BLaER1 treated with 17β-estradiol and CSF1 and Interleukin-3, amounts not matched to agents 10 nM and 100 nM (cell line): ENCODE measurements around the gene MRFAP1L1.
"Not testable (repeated sequence)": the region's sequence is repeated elsewhere in the genome, so short reads cannot be mapped to it uniquely, and the experiment has no call there.

ENCODE experiments used
- H3K27ac ChIP-seq, 11 experiments: shearing (Covaris generic); formaldehyde crosslinking; 2 replicates each; pipeline ENCODE4 v1.8.1; 2022
- H3K27me3 ChIP-seq, 11 experiments: shearing (Covaris generic); formaldehyde crosslinking; 2 replicates each; pipeline ENCODE4 v1.8.1; 2022
- H3K36me3 ChIP-seq, 11 experiments: shearing (Covaris generic); formaldehyde crosslinking; 2 replicates each; pipeline ENCODE4 v1.8.1; 2022
- H3K4me1 ChIP-seq, 10 experiments: shearing (Covaris generic); formaldehyde crosslinking; 2 replicates each; pipeline ENCODE4 v1.8.1; 2022
- H3K4me2 ChIP-seq, 11 experiments: shearing (Covaris generic); formaldehyde crosslinking; 2 replicates each; pipeline ENCODE4 v1.8.1; 2022
- H3K4me3 ChIP-seq, 10 experiments: shearing (Covaris generic); formaldehyde crosslinking; 2 replicates each; pipeline ENCODE4 v1.8.1; 2022
- H3K9ac ChIP-seq, 11 experiments: shearing (Covaris generic); formaldehyde crosslinking; 2 replicates each; pipeline ENCODE4 v1.8.1; 2022
- H3K9me3 ChIP-seq, 11 experiments: shearing (Covaris generic); formaldehyde crosslinking; replicated peaks in 1 of 11; 2 replicates each; pipeline ENCODE4 v1.8.1; 2022
- H4K20me1 ChIP-seq, 11 experiments: shearing (Covaris generic); formaldehyde crosslinking; 2 replicates each; pipeline ENCODE4 v1.8.1; 2022
- Cebpa-rat ChIP-seq, 11 experiments: shearing (Covaris generic); IDR thresholded peaks; 2 replicates each; pipeline ENCODE4 v1.8.1; 2022

The MRFAP1L1 gene

DNA sequence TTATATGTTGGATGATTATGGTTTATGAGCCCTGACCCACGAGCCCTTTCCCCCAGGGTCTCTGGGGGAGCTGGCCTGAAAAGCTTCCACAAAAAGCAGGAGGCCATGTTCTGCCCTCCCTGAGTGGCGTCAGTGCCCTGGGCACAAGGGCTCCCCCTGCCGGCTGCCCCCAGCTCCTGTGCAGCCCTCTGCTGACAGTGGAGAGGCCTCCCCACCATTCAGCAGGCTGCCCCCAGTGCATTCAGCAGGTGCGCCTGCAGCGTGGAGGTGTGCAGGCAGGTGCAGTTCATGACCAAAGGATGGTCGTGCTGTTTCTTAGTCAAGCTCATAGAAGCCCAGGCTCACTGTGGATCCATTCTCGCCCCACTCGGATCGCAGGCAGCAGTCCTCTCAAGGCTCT is 28.5 kb downstream of the MRFAP1L1 start:
- H3K27me3 ChIP-seq: no peaks in the 10 kb centered on the region
- H3K9ac ChIP-seq: no peak overlapping the region
- peaks cover 0 to 15% (median 4%) of the 10 kb centered on the region in 11 experiments; a peak in 9 of 22 replicates for H3K9me3 ChIP-seq
- H3K4me3 ChIP-seq: no peak overlapping the region
- TF ChIP-seq Cebpa-rat (IDR thresholded peaks at IDR 0.05): no peak
- H3K4me2 ChIP-seq: no peak overlapping the region
- peaks cover 10 to 42% (median 29%) of the 10 kb centered on the region in 11 experiments; a peak in 21 of 22 replicates for H3K36me3 ChIP-seq
- H3K4me1 ChIP-seq: peaks cover 17 to 41% (median 34%) of the 10 kb centered on the region in 10 experiments
- H4K20me1 ChIP-seq: peaks cover 12 to 40% (median 18%) of the 10 kb centered on the region in 11 experiments; a peak in 20 of 22 replicates
- H3K27ac ChIP-seq: no peak overlapping the region; a peak in 1 of 22 replicates

DNA sequence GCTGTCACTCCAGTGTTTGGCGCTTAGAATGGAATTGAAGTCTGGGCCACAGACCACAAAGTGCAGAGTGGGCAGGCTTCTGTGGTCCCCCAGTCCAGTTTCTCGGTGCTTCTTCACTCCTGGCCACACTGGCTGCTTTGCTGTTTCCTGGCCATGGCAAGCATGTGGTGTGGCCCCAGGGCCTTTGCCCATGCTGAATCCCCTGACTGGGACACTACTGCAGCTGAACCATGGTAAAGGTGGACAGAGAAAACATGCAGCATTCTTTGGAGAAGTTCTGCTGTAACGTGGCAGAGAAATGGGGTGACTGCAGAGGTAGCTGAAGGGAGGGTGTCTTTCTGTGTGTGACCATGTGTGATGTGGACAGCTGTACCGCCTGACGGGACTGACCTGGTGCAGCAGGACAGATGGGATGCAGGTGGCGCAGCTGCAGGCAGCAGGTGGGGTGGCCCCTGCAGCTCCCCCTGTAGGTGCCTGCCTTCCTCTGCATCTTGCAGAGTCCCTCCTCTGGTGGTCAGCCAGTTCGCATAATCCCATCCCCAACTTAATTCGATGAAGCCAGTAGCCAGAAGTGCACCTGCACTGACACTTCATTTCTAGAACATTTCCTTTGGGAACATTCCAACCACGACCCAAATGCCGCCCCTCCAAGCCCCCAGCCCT is 29.2 kb downstream of the MRFAP1L1 start:
- H3K4me1 ChIP-seq: peaks cover 24 to 48% (median 41%) of the 10 kb centered on the region in 10 experiments
- TF ChIP-seq Cebpa-rat (IDR thresholded peaks at IDR 0.05): no peak
- H3K4me2 ChIP-seq: no peak overlapping the region
- H4K20me1 ChIP-seq: peaks cover 18 to 47% (median 24%) of the 10 kb centered on the region in 11 experiments; a peak in 20 of 22 replicates
- H3K27me3 ChIP-seq: no peaks in the 10 kb centered on the region
- peak overlapping the region in 1 of 11 experiments; percentile 1; a peak in 1 of 22 replicates for H3K27ac ChIP-seq
- no peak overlapping the region for H3K9ac ChIP-seq
- H3K9me3 ChIP-seq: peaks cover 0 to 15% (median 4%) of the 10 kb centered on the region in 11 experiments; a peak in 9 of 22 replicates
- no peak overlapping the region for H3K4me3 ChIP-seq
- peaks cover 10 to 49% (median 33%) of the 10 kb centered on the region in 11 experiments; a peak in 21 of 22 replicates for H3K36me3 ChIP-seq

DNA sequence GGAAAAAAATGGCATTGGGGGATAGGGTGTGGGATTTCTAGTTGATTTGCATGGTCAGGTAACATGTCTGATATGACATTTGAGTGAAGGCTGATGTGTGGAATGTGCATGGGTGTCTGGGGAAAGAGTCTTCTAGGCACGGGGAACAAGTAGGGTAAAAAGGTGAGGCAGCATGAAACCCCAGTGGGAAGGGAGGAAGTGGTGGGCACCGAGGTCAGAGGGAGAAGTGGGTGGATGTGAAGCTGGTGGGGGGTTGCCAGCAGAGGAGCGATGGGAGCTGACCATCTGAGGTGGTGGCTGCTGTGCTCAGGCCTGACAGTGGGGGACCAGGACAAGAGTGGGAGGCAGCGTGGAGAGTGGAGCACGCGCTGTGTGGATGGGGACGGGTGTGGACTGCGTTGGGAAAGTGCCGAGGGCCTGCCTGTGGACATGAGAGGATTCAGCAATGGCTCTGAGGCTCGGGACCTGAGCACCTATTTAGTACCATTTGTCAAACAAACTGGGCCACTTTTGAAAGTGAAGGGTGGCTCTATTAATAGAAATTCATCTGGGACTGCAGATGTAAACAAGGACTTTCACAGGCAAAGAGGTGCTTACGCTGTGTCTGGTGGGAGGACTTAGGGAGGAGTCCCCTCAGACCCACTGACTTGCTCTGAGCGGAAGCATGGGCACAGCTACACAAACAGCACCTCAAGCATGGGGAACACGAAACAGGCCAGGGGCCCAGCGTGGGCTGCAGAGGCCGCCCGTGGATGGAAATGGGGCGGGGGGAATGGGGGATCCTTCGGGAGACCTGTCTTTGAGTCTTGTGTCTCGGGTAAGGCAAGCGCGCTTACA is 32.7 kb downstream of the MRFAP1L1 start:
- Histone ChIP-seq H3K9ac (peak overlapping the region; percentile 79 to 95 (median 90); a peak in 21 of 22 replicates), H3K27ac (peak overlapping the region in 10 of 11 experiments; percentile 9 to 95 (median 91); a peak in 19 of 22 replicates)

DNA sequence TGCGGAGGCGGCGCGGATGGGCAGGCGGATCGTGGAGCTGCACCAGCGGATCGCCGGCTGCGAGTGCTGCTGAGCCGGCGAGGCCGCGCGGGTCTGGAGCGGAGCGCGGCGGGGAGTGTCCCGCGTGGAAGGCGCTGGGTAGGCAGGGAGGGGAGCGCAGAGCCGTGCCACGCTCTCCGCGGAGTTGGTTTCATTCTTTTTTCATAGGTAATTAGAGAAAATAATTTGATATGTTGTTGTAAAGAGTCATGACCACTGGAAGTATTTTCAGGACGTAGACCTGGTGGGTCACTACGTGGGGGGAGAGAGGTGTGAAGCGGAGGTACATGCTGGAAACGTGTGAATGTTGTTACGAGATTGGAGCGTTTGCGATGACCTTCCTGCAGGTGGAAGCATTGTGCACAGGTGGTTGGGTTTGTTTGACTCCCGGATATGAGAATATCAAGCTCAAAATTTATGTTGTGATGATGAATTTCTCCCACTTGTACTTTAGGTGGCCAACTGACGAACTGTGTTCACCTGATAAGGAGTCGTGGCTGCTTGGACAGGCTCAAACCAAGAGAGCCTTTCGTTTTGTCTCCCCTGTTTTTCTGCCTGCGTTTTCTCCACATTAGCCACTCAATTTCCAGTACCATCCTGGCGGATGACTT is 35.0 kb downstream of the MRFAP1L1 start:
- no peak for TF ChIP-seq Cebpa-rat (IDR thresholded peaks at IDR 0.05)
- Histone ChIP-seq H3K4me2 (peak overlapping the region; percentile 86 to 98 (median 96)), H3K27me3 (no peaks in the 10 kb centered on the region), H3K9ac (peak overlapping the region; percentile 79 to 95 (median 90)), H3K9me3 (peaks cover 0 to 16% (median 4%) of the 10 kb centered on the region in 11 experiments; a peak in 11 of 22 replicates), H4K20me1 (peaks cover 25 to 54% (median 33%) of the 10 kb centered on the region in 11 experiments; a peak in 20 of 22 replicates), H3K27ac (peak overlapping the region; percentile 56 to 95 (median 91); a peak in 21 of 22 replicates), H3K36me3 (peaks cover 3 to 43% (median 29%) of the 10 kb centered on the region in 11 experiments; a peak in 18 of 22 replicates), H3K4me1 (peaks cover 32 to 51% (median 46%) of the 10 kb centered on the region in 10 experiments), H3K4me3 (peak overlapping the region; percentile 69 to 86 (median 84))

More for the DNA sequence above, 32.7 kb downstream of the MRFAP1L1 start:
- no peak for TF ChIP-seq Cebpa-rat (IDR thresholded peaks at IDR 0.05)
- Histone ChIP-seq H3K27me3 (no peaks in the 10 kb centered on the region), H3K9me3 (peaks cover 0 to 24% (median 6%) of the 10 kb centered on the region in 11 experiments; a peak in 15 of 22 replicates), H3K36me3 (peaks cover 10 to 54% (median 38%) of the 10 kb centered on the region in 11 experiments; a peak in 21 of 22 replicates), H3K4me1 (peaks cover 32 to 54% (median 46%) of the 10 kb centered on the region in 10 experiments), H4K20me1 (peaks cover 25 to 61% (median 33%) of the 10 kb centered on the region in 11 experiments; a peak in 20 of 22 replicates), H3K4me3 (peak overlapping the region; percentile 6 to 86 (median 84); a peak in 19 of 20 replicates), H3K4me2 (peak overlapping the region; percentile 86 to 98 (median 96))

DNA sequence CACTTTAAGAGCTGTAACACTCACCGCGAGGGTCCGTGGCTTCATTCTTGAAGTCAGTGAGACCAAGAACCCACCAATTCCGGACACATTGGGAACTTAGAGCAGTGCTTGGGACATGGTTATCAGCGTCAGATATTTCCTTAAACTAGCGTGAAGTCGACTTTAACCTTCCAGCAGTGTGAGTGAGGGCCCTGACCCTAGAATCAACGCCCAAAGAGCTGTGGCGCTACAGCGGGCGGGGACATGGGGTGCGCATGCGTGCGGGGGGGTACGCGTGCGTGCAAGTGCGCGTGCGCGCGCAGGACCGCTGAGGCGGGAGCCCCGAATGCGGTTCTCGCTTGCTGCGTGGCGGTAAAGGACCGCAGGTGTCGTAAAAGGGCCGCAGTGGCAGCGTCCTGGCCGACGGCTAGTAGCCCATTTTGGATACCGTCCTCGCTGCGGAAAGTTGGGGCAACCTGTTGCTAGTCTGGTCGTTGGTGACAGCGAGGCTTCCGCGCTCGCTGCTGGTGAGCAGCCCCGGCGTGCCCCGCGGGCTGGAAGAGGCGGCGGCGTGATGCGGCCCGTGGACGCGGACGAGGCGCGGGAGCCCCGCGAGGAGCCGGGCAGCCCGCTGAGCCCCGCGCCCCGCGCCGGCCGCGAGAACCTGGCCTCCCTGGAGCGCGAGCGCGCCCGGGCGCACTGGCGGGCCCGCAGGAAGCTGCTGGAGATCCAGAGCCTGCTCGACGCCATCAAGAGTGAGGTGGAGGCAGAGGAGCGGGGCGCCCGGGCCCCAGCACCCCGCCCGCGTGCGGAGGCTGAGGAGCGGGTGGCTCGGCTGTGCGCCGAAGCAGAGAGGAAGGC is 35.8 kb downstream of the MRFAP1L1 start:
- H3K4me3 ChIP-seq: peak overlapping the region; percentile 69 to 86 (median 84)
- no peak for TF ChIP-seq Cebpa-rat (IDR thresholded peaks at IDR 0.05)

DNA sequence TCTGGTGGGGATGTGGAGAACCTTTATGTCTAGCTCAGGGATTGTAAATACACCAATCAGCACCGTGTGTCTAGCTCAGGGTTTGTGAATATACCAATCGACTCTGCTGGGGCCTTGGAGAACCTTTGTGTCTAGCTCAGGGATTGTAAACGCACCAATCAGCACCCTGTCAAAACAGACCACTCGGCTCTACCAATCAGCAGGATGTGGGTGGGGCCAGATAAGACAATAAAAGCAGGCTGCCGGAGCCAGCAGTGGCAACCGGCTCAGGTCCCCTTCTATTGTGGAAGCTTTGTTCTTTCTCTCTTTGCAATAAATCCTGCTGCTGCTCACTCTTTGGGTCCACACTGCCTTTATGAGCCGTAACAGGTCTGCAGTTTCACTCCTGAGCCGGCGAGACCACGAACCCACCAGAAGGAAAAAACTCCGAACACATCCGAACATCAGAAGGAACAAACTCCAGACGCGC is 36.4 kb downstream of the MRFAP1L1 start:
- H4K20me1 ChIP-seq: peaks cover 25 to 41% (median 33%) of the 10 kb centered on the region in 11 experiments; a peak in 20 of 22 replicates
- not testable (repeated sequence) for H3K27me3 ChIP-seq, H3K9me3 ChIP-seq
- H3K4me1 ChIP-seq: peaks cover 32 to 42% (median 36%) of the 10 kb centered on the region in 10 experiments
- peak overlapping the region; percentile 57 to 95 (median 91); a peak in 21 of 22 replicates for H3K27ac ChIP-seq
- H3K4me3 ChIP-seq: peak overlapping the region; percentile 69 to 86 (median 84)
- peak overlapping the region; percentile 67 to 98 (median 96) for H3K4me2 ChIP-seq
- peak overlapping the region; percentile 72 to 95 (median 90); a peak in 21 of 22 replicates for H3K9ac ChIP-seq
- peaks cover under 1 to 29% (median 16%) of the 10 kb centered on the region in 11 experiments; a peak in 16 of 22 replicates for H3K36me3 ChIP-seq

More for the DNA sequence above, 35.8 kb downstream of the MRFAP1L1 start:
- H3K27me3 ChIP-seq: no peaks in the 10 kb centered on the region
- H3K9me3 ChIP-seq: peaks cover 0 to 12% (median 4%) of the 10 kb centered on the region in 11 experiments; a peak in 9 of 22 replicates
- peaks cover 25 to 47% (median 33%) of the 10 kb centered on the region in 11 experiments; a peak in 20 of 22 replicates for H4K20me1 ChIP-seq
- H3K36me3 ChIP-seq: peaks cover 3 to 35% (median 22%) of the 10 kb centered on the region in 11 experiments; a peak in 17 of 22 replicates
- H3K27ac ChIP-seq: peak overlapping the region; percentile 57 to 95 (median 91)
- peaks cover 32 to 46% (median 42%) of the 10 kb centered on the region in 10 experiments for H3K4me1 ChIP-seq
- H3K9ac ChIP-seq: peak overlapping the region; percentile 79 to 95 (median 90)
- peak overlapping the region; percentile 86 to 98 (median 96) for H3K4me2 ChIP-seq

DNA sequence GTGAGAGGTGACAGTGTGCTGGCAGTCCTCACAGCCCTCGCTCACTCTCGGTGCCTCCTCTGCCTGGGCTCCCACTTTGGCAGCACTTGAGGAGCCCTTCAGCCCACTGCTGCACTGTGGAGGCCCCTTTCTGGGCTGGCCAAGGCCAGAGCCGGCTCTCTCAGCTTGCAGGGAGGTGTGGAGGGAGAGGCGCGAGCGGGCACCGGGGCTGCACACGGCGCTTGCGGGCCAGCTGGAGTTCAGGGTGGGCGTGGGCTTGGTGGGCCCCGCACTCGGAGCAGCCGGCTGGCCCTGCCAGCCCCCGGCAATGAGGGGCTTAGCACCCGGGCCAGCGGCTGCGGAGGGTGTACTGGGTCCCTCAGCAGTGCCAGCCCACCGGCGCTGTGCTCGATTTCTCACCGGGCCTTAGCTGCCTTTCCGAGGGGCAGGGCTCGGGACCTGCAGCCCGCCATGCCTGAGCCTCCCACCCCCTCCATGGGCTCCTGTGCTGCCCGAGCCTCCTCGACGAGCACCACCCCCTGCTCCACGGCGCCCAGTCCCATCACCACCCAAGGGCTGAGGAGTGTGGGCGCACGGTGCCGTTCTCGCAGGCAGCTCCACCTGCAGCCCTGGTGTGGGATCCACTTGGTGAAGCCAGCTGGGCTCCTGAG is 37.0 kb downstream of the MRFAP1L1 start:
- Histone ChIP-seq H3K36me3 (peaks cover 0 to 26% (median 15%) of the 10 kb centered on the region in 11 experiments; a peak in 12 of 22 replicates), H4K20me1 (peaks cover 23 to 36% (median 32%) of the 10 kb centered on the region in 11 experiments; a peak in 20 of 22 replicates), H3K27ac (peak overlapping the region in 8 of 11 experiments; percentile 88 to 95 (median 92); a peak in 14 of 22 replicates), H3K4me3 (peak overlapping the region in 6 of 10 experiments; percentile 83 to 86 (median 86); a peak in 5 of 20 replicates), H3K4me1 (peaks cover 29 to 37% (median 31%) of the 10 kb centered on the region in 10 experiments), H3K4me2 (peak overlapping the region in 7 of 11 experiments; percentile 67 to 98 (median 94); a peak in 12 of 22 replicates)
- H3K9me3 ChIP-seq, H3K9ac ChIP-seq, H3K27me3 ChIP-seq: not testable (repeated sequence)
